Measurements from ENCODE around the gene DGAT2.

The DGAT2 gene

GRCh38 chr11:75778962-75779361 is 10.4 kb downstream of the DGAT2 start:
- CTCF ChIA-PET = no interaction called here

GRCh38 chr11:75779960-75780359 is 11.4 kb downstream of the DGAT2 start:
- no peak for TF ChIP-seq CTCF (IDR thresholded peaks at IDR 0.05; ENCODE audit: control extremely low read depth, extremely low read depth, low read depth, missing control alignments)
- no peak for DNase-seq (ENCODE audit: extremely low spot score)
- POLR2A ChIA-PET = interaction anchor here (0.5 kb wide), 1 partner anchor 44 kb away, joined by 5 read pairs; no protein-coding TSS in a partner anchor
- CTCF ChIA-PET = interaction anchor here (0.7 to 1.8 kb wide), 3 partner anchors 11 to 23 kb away, joined by 3 to 8 read pairs (median 4); partner anchors contain the start of gene DGAT2

More at GRCh38 chr11:75778962-75779361, 10.4 kb downstream of the DGAT2 start:
- POLR2A ChIA-PET = interaction anchor here (0.7 kb wide), 1 partner anchor 9 kb away, joined by 5 read pairs; no protein-coding TSS in a partner anchor
- no peak for TF ChIP-seq CTCF (IDR thresholded peaks at IDR 0.05; ENCODE audit: control extremely low read depth, extremely low read depth, low read depth, missing control alignments)
- no peak for DNase-seq (ENCODE audit: extremely low spot score)

- ChIA-PET CTCF (interaction anchor here (0.7 to 2.0 kb wide), 4 partner anchors 11 to 33 kb away, joined by 3 to 8 read pairs (median 6); no protein-coding TSS in a partner anchor), POLR2A (no interaction called here)
- no peak for DNase-seq (ENCODE audit: extremely low spot score)
- TF ChIP-seq CTCF (IDR thresholded peaks at IDR 0.05; ENCODE audit: control extremely low read depth, extremely low read depth, low read depth, missing control alignments) = no peak
Observed at GRCh38 chr11:75780888-75781287, 12.3 kb downstream of the DGAT2 start.

- no peak for DNase-seq (ENCODE audit: extremely low spot score)
- CTCF ChIA-PET = interaction anchor here (1.8 to 2.0 kb wide), 3 partner anchors 11 to 22 kb away, joined by 4 to 8 read pairs (median 8); no protein-coding TSS in a partner anchor
- no peak for TF ChIP-seq CTCF (IDR thresholded peaks at IDR 0.05; ENCODE audit: control extremely low read depth, extremely low read depth, low read depth, missing control alignments)
- POLR2A ChIA-PET = no interaction called here
Observed at GRCh38 chr11:75781296-75781695, 12.7 kb downstream of the DGAT2 start.

- DNase-seq (ENCODE audit: extremely low spot score) = no peak
- ChIA-PET POLR2A (no interaction called here), CTCF (interaction anchor here (1.8 to 2.0 kb wide), 2 partner anchors 10 to 21 kb away, joined by 8 read pairs; no protein-coding TSS in a partner anchor)
- no peak for TF ChIP-seq CTCF (IDR thresholded peaks at IDR 0.05; ENCODE audit: control extremely low read depth, extremely low read depth, low read depth, missing control alignments)
Observed at GRCh38 chr11:75781831-75782230, 13.3 kb downstream of the DGAT2 start.

- ChIA-PET POLR2A (no interaction called here), CTCF (interaction anchor here (1.4 to 2.0 kb wide), 2 partner anchors 9 to 20 kb away, joined by 3 to 8 read pairs; no protein-coding TSS in a partner anchor)
- DNase-seq (ENCODE audit: extremely low spot score) = no peak
- TF ChIP-seq CTCF (IDR thresholded peaks at IDR 0.05; ENCODE audit: control extremely low read depth, extremely low read depth, low read depth, missing control alignments) = no peak
Observed at GRCh38 chr11:75782540-75783263, 14.1 kb downstream of the DGAT2 start.
